MCF 10A (cell line): Measurements from ENCODE around the gene SLC2A6. TPM values are rescaled to one million over a fixed set of nuclear protein-coding genes. Genes with fewer than 3 reads are reported as not detected.

Experiments used
- BruUV-seq: library from RNA; stranded (reverse); fragments of 400-500 nt; replicated peaks from 2 replicates; lab custom pipeline; 2021; lab: Mats Ljungman, UMichigan
- CTCF ChIA-PET: fragments of 300-600 bp; sonication (Branson Sonifier 250); formaldehyde crosslinking; extraction: SDS; loops from one replicate; lab custom pipeline; 2021; ENCODE audit warnings: antibody characterized with exemption, inconsistent platforms; lab: Yijun Ruan, JAX
- POLR2A ChIA-PET: fragments of 300-600, 350-650 bp; sonication (Branson Sonifier 250); formaldehyde crosslinking; extraction: SDS; loops from one replicate; lab custom pipeline; 2020; ENCODE audit warnings: antibody characterized with exemption, inconsistent platforms; lab: Yijun Ruan, JAX
- DNase-seq: peaks from one replicate; pipeline ENCODE4 v3.0.0-alpha.2; 2018; ENCODE audit not compliant: unreplicated experiment
- H3K27ac Mint-ChIP-seq: one replicate; pipeline ENCODE4 v1.8.0; 2022; ENCODE audit warnings: mild to moderate bottlenecking, low read depth, mixed read lengths; ENCODE audit not compliant: unreplicated experiment
- H3K27me3 Mint-ChIP-seq: one replicate; pipeline ENCODE4 v1.8.0; 2022; ENCODE audit warnings: mixed read lengths; ENCODE audit not compliant: insufficient read depth, unreplicated experiment
- H3K36me3 Mint-ChIP-seq: one replicate; pipeline ENCODE4 v1.8.0; 2022; ENCODE audit warnings: mild to moderate bottlenecking, moderate library complexity, mixed read lengths; ENCODE audit not compliant: insufficient read depth, unreplicated experiment
- H3K4me1 Mint-ChIP-seq: one replicate; pipeline ENCODE4 v1.8.0; 2022; ENCODE audit warnings: mixed read lengths; ENCODE audit not compliant: insufficient read depth, unreplicated experiment
- H3K4me3 Mint-ChIP-seq: one replicate; pipeline ENCODE4 v1.8.0; 2022; ENCODE audit warnings: mild to moderate bottlenecking, moderate library complexity, mixed read lengths; ENCODE audit not compliant: unreplicated experiment
- H3K9me3 Mint-ChIP-seq: one replicate; pipeline ENCODE4 v1.8.0; 2022; ENCODE audit warnings: mixed read lengths; ENCODE audit not compliant: unreplicated experiment
- intact Hi-C: fragments of 100-400 bp; cut with micrococcal nuclease; formaldehyde crosslinking; loops from 2 replicates; pipeline ENCODE4 v1.14.1; 2022
- total RNA-seq: library from RNA; stranded (reverse); gene quantifications from 2 replicates; pipeline ENCODE4 v1.2.3, GENCODE V29; 2022
- TF ChIP-seq, protein P1 (sequence below): fragments of 200-600 bp; IDR thresholded peaks from one replicate; pipeline ENCODE4 v1.8.0; 2022; ENCODE audit warnings: antibody characterized with exemption, mild to moderate bottlenecking; ENCODE audit not compliant: unreplicated experiment

The SLC2A6 gene
- total RNA-seq, 1 experiment from 2014 or later, result 0.42 TPM

GRCh38 chr9:133526721-133527321, 47.9 kb upstream of the SLC2A6 start:
- POLR2A ChIA-PET, result no interaction called here
- H3K27ac Mint-ChIP-seq, result no peak overlapping the region

GRCh38 chr9:133525677-133526076, 46.8 kb upstream of the SLC2A6 start:
- H3K27me3 Mint-ChIP-seq, result peaks cover 68% of the 10 kb centered on the region
- no peaks in the 10 kb centered on the region for H3K9me3 Mint-ChIP-seq
- ChIA-PET CTCF (no interaction called here), POLR2A (no interaction called here)
- TF ChIP-seq, protein P1, sequence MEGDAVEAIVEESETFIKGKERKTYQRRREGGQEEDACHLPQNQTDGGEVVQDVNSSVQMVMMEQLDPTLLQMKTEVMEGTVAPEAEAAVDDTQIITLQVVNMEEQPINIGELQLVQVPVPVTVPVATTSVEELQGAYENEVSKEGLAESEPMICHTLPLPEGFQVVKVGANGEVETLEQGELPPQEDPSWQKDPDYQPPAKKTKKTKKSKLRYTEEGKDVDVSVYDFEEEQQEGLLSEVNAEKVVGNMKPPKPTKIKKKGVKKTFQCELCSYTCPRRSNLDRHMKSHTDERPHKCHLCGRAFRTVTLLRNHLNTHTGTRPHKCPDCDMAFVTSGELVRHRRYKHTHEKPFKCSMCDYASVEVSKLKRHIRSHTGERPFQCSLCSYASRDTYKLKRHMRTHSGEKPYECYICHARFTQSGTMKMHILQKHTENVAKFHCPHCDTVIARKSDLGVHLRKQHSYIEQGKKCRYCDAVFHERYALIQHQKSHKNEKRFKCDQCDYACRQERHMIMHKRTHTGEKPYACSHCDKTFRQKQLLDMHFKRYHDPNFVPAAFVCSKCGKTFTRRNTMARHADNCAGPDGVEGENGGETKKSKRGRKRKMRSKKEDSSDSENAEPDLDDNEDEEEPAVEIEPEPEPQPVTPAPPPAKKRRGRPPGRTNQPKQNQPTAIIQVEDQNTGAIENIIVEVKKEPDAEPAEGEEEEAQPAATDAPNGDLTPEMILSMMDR, result no peak
- BruUV-seq, result no TSS peak
- no peak overlapping the region for H3K27ac Mint-ChIP-seq
- no peaks in the 10 kb centered on the region for H3K36me3 Mint-ChIP-seq
- DNase-seq, result no peak
- intact Hi-C loops, result no loop called here
- H3K4me1 Mint-ChIP-seq, result no peaks in the 10 kb centered on the region
- H3K4me3 Mint-ChIP-seq, result no peak overlapping the region

More at GRCh38 chr9:133526721-133527321, 47.9 kb upstream of the SLC2A6 start:
- Mint-ChIP-seq H3K36me3 (no peaks in the 10 kb centered on the region), H3K9me3 (no peaks in the 10 kb centered on the region), H3K4me3 (no peak overlapping the region), H3K4me1 (no peaks in the 10 kb centered on the region), H3K27me3 (peaks cover 72% of the 10 kb centered on the region)
- intact Hi-C loops, result no loop called here
- no TSS peak for BruUV-seq
- CTCF ChIA-PET, result interaction anchor here (0.6 to 0.7 kb wide), 2 partner anchors 8 to 197 kb away, joined by 4 to 6 read pairs; no protein-coding TSS in a partner anchor
- DNase-seq, result no peak
- TF ChIP-seq, protein P1, result no peak

- Mint-ChIP-seq H3K27me3 (peaks cover 62% of the 10 kb centered on the region), H3K4me3 (no peak within 1 kb of the TSS), H3K27ac (no peak within 1 kb of the TSS), H3K4me1 (no peaks in the 10 kb centered on the region), H3K36me3 (no peaks in the 10 kb centered on the region), H3K9me3 (no peaks in the 10 kb centered on the region)
- POLR2A ChIA-PET, result no interaction called here
- no peak for DNase-seq
- intact Hi-C loops, result no loop called here
- TF ChIP-seq, protein P1, result no peak
- no TSS peak for BruUV-seq
- CTCF ChIA-PET, result no interaction called here
These were observed 45.9 kb upstream of the SLC2A6 start, which contains the start of gene MYMK for GRCh38 chr9:133524679-133525228. TSS of gene MYMK (minus strand) at chr9:133524959. CDS start at chr9:133524844, 115 bp downstream.

- no TSS peak for BruUV-seq
- intact Hi-C loops, result no loop called here
- ChIA-PET CTCF (no interaction called here), POLR2A (no interaction called here)
- H3K4me1 Mint-ChIP-seq, result no peaks in the 10 kb centered on the region
- no peaks in the 10 kb centered on the region for H3K36me3 Mint-ChIP-seq
- no peak overlapping the region for H3K4me3 Mint-ChIP-seq
- DNase-seq, result no peak
- no peak overlapping the region for H3K27ac Mint-ChIP-seq
- H3K9me3 Mint-ChIP-seq, result no peaks in the 10 kb centered on the region
- TF ChIP-seq, protein P1, result no peak
- peaks cover 56% of the 10 kb centered on the region for H3K27me3 Mint-ChIP-seq
These were observed 45.2 kb upstream of the SLC2A6 start for GRCh38 chr9:133524146-133524545.
